ENCODE results near the gene TRIM7.

TRIM7 gene

DNA sequence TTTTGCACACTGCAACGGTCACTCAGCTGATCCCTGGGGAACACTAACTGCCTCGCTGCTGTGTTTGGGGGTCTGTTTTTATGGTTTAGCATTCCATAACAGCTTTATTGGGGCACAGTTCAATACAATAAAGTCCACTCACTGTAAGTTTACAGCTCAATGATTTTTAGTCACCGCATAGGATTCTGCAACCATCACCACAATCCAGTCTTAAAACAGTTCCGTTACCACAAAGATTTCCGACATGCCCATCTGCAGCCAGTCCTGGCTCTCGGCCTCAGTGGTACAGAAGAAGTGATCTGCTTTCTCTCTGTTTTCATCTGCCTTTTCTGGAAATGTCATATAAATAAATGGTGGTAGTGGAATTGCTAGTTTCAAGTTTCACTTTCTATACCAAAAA, 34.0 kb downstream of the TRIM7 start:
- peak; percentile 39 for DNase-seq

DNA sequence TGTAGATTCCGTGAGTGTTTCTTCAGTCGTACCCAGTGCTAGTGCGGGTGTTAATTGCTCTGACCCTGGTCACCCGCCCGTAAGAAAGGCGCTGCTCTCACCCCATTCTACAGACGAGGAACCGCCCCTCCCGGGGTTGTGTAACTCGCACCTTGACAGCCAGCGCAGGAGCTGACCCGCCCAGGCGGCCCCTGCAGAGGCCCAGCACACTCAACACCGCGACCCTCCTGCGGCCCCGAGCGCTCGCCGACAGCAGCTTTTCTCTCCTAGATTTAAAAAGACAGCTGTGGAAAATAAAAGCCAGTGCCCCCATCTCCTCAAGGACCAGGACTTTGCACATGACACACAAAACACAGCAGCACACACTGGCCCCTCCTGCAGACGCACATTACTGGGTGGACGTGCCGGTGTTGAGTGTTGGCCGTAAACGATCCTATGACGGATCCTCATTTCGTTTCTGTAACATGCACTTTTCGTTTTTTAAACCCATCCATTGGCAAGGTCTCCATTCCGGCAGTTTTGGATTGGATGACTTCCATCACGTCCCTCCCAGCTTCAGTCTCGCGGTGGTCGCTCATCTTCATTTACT, 34.7 kb downstream of the TRIM7 start:
- no peak for DNase-seq

GRCh38 chr5:181169459-181170236, 35.3 kb downstream of the TRIM7 start:
- peak; percentile 79 for DNase-seq

DNA sequence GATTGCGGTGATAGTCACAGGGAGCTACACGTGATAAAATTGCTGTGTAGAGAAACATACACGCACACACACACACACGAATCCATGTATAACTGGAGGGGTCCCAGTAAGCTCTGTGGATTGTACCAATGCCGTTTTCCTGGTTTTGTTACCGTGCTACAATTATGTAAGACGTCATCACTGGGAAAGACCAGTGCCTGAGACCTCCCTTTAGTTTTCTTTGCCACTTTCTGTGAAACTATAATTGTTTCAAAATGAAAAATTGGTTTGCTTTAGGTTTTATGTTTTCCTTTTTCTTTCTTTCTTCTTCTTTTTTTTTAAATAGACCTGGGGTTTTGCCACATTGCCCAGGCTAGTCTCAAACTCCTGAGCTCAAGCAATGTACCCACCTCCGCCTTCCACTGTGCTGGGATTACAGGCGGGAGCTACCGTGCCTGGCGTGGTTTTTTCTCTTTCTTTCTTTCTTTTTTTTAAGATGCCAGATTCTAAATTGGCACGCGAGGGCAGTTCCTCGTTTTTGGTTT, 36.3 kb downstream of the TRIM7 start:
- no peak for DNase-seq

- no peak for DNase-seq
Observed at GRCh38 chr5:181167814-181168488, 37.0 kb downstream of the TRIM7 start.

DNA sequence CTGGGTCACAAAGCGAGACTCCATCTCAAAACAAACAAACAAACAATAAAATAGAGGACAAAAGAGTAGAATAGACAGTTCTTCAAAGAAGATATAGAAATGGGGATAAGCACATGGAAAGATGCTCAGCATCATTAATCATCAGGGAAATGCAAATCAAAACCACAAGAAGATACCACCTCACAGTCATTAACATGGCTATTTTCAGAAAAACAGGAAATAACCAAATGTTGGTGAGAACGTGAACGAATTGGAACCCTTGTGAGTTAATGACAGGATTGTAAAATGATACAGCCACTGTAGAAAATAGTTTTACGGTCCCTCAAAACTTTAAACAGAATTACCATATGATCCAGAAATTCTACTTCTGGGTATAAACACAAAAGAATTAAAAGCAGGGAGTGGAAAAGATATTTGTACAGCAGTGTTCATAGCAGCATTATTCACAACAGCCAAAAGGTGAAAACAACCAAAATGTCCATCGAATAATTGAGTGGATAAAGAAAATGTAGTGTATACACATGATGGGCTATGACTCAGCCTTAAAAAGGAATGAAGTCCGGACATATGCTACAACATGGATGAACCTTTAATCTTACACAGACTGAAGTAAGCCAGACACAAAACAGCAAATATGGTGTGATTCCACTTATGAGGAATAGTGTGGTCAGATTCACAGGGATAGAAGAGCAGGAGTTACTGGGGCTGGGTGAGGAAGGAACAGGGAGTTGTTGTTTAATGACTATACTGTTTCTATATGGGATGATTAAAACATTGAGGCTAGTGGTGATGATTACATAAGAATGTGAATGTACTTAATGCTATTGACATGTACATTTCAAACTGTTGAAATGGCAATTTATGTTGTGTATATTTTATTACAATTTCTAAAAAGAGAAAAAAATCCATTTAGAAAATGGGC, 37.9 kb downstream of the TRIM7 start:
- no peak for DNase-seq

DNA sequence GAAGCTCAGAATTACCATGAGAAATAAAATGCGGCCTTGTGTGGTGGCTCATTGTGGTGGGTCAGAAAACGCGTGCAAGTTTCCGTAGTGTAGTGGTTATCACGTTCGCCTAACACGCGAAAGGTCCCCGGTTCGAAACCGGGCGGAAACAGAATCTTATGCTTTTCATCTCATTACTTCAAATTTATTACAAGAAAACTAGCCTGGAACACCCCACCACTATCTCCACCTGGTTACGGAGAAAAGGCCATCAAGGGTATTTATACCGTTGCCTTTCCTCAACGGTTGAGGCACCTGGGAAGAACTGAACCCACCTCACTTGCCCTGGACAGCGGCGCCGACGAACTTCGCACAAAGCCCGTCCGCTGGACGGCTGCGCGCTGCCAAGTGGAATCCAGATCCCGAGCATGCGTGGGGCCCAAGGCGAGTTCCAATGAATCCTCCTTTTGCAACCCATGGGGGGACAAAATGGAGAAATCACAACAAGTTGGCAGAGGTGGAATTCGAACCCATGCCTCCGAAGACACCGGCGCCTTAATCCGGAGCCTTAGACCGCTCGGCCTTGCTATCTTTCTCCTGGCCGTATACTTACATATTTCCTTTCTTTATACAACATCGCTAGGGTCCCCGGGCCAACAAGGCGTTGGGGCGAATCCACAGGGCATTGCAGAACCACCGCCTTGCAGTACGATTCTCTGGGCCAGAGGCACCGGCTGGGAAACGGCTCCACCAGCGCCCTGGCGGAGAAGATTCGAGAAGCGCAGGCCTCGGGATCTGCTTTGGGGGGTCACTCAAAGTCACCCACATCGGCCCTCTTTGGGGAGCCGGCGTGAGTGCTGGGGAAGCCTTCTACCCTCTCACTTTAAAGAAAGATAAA, 40.7 kb downstream of the TRIM7 start:
- DNase-seq, result peak; percentile 38

DNA sequence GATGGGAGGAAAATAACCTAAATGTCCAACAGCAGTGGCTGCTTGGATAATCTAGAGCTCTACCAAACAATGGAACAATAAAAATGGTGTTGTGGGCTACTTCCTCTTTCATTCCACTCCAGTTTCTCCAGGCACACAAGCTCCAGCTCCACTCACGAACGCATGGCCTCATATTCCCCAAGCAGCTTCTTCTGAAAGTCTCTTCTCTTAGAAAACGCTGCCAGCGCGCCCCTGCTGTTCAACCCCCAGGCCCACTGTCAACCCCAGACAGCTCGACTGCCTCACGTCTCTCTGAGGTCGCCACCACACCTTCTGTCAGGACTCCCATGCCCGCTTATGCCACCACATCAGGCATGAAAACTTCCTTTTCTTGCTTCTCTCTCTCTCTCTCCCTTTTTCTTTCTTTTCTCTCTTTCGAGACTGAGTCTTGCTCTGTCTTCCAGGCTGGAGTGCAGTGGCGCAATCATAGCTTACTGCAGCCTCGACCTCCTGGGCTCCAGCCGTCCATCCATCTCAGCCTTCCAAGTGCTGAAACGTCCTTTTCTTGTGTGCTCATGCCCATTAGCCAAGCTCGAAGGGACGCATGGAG, 41.4 kb downstream of the TRIM7 start:
- no peak for DNase-seq

GRCh38 chr5:181161534-181162175, 43.3 kb downstream of the TRIM7 start:
- DNase-seq, result no peak

DNA sequence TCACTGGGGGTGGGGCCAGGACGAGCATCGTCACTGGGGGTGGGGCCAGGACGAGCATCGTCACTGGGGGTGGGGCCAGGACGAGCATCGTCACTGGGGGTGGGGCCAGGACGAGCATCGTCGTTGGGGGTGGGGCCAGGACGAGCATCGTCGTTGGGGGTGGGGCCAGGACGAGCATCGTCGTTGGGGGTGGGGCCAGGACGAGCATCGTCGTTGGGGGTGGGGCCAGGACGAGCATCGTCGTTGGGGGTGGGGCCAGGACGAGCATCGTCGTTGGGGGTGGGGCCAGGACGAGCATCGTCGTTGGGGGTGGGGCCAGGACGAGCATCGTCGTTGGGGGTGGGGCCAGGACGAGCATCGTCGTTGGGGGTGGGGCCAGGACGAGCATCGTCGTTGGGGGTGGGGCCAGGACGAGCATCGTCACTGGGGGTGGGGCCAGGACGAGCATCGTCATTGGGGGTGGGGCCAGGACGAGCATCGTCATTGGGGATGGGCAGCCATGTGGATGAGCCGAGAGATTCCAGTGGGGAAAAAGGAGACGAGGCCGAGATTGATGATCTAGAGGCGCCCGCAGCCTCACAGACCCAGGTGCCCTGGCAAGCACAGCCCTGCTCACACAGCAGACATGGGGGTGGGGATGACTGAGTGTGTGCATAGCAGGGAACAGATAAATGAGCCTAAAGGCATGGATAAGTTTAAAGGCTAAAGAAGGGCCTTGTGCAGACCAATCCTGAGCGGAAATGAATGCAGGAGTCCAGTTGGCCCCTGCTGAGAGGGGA, 44.1 kb downstream of the TRIM7 start:
- DNase-seq, result peak; percentile 74

- DNase-seq, result peak; percentile 56
Observed at GRCh38 chr5:181160152-181160754, 44.7 kb downstream of the TRIM7 start.

DNA sequence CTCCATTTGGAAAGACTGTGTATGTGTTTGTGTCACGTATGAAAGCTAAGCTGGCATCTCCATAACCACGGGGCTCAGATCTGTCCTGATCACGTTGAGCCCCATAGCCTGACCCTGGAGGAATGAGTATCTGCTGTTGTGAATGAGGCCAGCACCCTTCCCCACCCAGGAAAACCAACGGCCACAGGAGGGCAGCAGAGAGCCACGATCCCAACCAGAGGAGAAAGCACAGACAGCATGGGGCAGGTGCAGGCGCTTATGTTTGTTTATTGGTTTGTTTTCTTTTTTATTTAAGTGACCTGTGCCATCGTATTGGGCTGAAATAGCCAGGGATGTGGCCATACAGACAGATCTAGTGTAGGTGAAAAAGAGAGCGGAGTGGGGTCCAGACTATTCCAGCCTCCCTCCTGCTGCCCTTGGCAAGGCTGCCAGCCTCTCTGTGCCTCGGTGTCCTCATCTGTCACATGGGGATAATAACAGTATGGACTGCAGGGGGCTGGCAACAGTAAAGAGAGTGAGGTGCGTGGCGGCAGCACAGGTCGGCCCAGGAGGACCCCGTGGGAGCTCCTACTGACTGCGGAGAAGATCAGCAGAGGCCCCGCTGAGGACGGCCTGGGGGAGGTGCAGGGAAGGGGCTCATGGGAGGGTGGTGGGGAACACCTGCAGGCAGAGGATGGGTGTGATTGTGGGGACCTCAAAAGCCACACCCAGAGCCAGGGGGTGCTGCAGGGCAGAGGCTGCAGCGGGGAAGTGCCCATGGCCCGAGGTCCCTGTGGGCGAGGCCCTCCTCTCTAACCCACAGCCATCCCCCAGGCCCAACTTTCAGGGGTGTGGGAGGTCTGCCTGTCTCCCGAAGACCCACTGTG, 45.5 kb downstream of the TRIM7 start:
- peak; percentile 73 for DNase-seq

DNA sequence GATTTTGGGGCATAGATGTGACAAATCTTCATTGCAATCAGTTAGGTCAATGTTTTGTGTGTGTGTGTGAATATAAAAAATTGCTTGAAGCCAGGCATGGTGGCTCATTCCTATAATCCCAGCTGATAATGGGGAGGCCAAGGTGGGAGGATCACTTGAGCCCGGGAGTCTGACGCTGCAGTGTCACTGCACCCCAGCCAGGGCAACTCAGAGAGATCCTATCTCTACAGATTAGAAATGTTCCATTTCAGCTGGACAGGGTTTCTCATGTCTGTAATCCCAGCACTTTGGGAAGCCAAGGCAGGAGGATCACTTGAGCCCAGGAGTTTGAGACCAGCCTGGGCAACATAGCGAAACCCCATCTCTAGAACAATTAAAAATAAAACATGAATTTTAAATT, 46.1 kb downstream of the TRIM7 start:
- DNase-seq, result no peak

- no peak for DNase-seq
Observed at GRCh38 chr5:181156758-181157157, 48.2 kb downstream of the TRIM7 start.

- no peak for DNase-seq
Observed at GRCh38 chr5:181153814-181154213, 51.2 kb downstream of the TRIM7 start.

DNA sequence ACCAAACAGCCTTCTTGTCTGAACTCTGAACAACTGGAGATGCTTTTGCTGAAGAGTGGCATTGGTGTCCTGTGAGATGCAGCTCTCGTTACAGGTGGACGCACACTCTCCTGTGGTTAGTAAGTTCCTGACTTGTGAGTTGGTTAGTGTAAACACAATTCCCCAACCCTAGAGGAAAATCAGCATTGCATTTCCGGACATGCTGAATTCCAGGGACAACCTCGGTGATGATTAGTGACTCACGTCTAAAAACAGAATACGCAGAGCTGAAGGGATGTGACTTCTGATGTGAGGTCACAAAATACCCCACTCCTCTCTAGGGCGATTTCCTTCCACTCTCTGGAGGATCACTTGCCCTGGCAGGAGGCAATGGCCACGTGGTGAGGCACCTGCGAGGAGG, 52.6 kb downstream of the TRIM7 start:
- DNase-seq, result no peak

DNA sequence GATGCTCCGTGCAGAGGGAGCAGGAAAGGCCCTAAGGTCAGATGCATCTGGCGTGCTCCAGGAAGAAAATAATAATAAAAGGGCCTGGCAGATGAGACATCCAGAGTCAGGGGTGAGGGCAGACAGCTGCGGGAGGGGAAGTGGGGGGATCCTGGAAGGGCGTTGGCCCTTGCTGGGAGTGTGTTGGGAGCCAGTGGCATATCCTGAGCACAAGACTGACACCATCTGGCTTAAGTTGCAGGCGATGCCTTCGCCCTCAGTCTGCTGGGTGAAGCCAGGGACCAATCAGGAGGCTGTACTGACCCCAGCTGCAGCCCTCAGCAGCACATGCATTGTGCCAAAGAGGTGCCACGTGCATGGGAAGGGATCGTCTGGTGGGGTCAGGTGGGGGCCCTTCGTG, 53.9 kb downstream of the TRIM7 start:
- DNase-seq, result no peak
